LoVo (cell line): ENCODE results near the gene C20orf173.
A peak's percentile ranks its signal among the peaks of the same experiment; 100 is the strongest.
"Not testable (repeated sequence)": the region's sequence is repeated elsewhere in the genome, so short reads cannot be mapped to it uniquely, and the experiment has no call there.

Experiments
- DNase-seq: peaks from one replicate; pipeline ENCODE4 v3.0.0-alpha.2; 2016; ENCODE audit warnings: low spot score

Gene C20orf173

DNA sequence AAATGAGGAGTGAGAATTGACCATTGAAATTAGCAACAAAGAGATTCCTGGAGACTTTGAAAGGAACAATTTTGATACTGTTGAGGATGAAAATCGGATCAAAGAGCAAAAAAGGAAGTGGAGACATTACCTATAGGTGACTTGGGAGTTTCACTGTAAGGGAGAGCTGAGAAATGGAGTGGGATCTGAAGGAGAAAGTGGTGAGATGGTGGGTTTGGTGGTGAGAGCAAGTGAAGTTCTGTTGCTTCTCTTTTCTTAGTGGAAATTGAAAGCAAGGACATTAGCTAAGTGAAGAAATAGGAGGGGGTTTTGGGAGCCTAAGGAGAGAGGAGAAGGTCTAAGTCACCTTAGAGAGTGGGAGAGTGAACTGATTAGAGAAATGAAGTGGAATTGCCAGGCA, 16.7 kb upstream of the C20orf173 start:
- no peak for DNase-seq

DNA sequence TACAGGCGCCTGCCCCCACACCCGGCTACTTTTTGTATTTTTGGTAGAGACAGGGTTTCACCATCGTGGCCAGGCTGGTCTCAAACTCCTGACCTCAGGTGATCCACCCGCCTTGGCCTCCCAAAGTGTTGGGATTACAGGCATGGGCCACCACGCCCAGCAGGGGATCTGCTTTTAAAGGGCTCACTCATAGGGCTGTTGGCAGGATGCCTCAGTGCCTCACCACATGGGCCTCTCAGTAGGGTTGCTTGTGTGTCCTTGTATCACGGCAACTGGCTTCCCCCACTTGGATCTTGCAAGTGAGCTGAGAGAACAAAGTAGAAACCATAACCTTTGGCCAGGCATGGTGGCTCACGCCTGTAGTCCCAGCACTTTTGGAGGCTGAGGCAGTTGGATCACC, 15.5 kb upstream of the C20orf173 start:
- DNase-seq = peak; percentile 54

DNA sequence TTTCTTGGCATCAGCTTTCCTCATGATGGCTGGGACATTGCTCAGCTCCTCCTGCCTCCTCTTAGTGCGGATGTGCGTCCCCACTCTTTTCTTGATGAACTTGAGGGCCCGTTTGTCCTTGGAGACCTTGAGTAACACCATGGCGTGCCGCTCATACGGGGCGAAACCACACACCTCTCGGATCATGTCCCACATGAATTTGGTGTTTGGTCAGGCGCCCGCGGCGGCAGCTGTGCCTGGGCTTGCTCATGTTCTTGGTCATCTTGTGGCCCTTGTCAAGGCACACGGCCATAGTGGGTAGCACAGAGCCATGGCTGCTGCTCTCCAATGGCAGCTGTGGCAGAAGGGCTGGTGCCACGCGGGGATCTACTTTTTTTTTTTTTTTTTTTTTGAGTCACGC, 15.0 kb upstream of the C20orf173 start:
- no peak for DNase-seq

DNA sequence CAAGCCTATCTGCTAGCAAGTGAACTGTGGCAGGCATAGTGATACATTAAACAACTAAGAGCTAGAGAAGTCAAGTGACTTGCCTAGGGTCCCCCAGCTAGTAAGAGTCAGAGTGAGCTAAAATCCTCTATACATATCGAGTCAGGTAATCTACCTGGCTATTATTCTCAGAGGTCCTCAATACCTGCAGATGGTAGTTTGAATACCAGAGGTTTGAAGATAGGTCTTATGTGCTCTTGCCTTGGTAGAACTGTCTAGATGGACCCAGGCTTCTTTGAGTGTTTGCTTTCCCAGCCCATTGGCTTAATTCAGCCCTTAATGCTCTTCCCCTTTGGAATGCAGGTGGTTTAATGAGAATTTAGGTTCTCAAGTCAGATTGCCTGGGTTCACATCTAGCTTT, 13.5 kb upstream of the C20orf173 start:
- no peak for DNase-seq

DNA sequence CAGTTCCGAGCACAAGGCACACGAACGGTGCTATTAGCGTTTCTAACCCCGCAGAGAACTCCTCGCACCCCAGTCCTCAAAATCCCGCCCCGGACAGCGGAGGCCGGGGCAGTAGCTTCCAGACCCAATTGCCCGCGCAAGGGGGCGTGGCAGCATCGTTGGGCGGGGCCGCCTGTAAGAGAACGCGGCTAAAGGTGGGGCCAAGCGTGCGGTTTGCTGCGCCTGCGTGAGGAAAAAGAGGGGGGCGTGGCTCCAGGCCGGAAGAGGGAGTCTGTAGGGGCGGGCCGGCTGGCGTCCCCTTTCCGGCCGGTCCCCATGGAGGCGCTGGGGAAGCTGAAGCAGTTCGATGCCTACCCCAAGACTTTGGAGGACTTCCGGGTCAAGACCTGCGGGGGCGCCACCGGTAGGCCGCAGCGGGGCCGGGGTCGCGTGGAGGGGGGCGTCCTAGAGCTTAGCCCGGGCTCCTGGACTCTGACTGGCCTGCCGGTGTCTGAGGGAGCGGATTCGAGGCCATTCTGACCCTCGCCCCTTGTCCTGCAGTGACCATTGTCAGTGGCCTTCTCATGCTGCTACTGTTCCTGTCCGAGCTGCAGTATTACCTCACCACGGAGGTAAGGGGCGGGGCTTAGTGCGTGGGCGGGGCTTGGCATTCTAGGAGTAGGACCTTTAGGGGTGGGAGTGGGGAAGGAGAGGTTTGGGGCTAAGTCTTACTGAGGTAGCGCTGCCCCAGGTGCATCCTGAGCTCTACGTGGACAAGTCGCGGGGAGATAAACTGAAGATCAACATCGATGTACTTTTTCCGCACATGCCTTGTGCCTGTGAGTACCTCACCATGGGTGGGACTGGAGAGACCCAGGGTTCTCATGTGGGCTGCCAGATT, 12.6 kb upstream of the C20orf173 start, which contains the start of gene ERGIC3:
TSS of gene ERGIC3 (plus strand) at position 296 of the 880 bp plus-strand sequence. CDS start at position 316, 20 bp downstream.
- peak; percentile 99 for DNase-seq

DNA sequence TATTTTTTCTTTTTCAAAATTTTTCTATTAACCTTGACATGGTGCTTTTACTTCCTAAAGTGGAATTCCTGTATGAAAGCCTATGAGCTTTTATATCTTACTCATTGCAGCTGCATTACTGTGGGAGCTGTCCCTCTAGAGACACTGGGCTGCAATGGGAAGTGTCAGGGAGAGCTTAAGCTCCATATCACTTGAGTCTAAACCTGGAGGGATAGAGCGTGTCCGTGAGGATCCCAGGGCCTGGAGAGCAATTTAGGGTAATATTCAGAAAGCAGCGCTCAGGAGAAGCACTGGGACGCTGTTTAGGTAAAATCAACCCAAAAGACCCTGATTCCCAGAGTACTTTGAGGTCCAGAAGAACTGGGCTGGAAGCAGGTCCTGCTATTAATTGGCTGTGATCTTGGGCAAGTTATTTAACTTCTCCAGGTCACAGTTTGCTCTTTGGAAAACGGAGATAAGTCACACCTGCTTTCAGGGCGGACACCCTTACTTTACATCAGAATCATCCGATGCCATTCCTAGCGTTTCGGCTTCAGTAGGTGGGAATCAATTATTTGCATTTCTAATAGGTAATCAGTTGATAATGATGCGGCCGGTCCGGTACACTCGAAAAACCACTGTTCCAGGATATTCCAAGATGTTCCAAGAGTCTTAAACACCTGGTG, 11.8 kb upstream of the C20orf173 start:
- no peak for DNase-seq

DNA sequence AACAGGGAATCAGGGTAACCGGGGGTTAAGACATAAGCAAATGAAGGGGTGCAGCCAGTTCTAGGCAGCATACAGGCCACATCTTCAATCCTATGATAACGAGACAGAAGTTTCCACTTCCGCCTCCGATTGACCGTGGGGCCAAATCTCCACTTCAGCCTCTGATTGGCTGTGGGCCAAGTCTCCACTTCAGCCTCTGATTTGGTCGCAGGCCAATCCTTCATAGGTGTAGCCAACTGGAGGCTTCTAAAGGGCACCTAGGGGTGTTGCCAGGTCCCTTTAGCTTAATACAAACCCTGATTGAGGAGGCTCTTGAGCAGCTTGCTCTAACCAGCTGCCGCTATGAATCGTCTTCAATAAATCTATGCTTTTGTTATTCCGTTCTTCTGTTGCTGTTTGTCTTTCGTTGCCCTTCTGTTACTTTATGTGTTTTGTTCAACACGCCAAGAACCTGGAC, 10.3 kb upstream of the C20orf173 start:
- DNase-seq = no peak

DNA sequence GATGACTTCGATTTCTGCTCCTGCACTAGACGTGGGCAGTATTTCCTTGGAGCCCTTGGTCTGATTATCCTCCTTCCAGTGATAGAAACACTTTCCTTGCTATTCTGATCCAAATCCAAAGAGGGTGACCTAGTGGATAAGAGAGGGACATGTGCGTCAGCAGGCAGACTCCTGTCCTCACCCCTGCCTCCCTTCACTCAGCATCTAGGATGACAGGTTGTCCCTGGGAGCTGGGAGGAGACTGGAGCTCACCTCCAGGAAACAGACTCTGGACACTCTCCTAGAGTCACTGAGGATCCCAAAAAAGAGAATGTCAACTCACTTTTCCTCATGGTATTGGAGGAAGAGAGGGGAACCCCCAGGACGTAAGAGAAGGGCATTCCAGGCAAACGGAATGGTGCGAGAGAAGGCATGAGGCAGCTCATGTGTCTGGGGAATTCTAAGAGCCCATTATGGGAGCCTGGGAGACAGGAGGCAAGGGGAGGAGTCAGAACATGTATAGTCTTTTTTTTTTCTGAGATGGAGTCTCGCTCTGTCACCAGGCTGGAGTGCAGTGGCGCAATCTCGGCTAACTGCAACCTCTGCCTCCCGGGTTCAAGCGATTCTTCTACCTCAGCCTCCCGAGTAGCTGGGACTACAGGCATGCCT, 2.2 kb downstream of the C20orf173 start:
- DNase-seq = no peak

DNA sequence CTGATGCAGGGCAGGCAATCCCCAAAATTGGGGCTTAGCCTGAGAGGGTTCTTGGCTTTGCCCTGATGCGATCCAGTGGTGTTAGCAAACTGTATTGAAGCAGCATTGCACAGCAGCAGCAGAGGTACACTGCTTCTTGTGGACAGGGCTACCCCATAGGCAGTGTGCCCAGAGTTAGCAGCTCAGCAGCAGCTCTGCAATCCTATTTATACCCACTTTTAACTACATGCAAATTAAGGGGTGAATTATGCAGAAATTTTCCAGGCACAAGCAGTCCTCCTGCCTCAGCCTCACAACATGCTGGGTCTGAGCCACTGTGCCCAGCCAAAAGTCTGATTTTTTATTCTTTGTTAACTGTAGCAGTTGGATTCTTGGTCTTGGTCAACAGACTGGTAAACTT, 3.8 kb downstream of the C20orf173 start:
- DNase-seq = no peak

DNA sequence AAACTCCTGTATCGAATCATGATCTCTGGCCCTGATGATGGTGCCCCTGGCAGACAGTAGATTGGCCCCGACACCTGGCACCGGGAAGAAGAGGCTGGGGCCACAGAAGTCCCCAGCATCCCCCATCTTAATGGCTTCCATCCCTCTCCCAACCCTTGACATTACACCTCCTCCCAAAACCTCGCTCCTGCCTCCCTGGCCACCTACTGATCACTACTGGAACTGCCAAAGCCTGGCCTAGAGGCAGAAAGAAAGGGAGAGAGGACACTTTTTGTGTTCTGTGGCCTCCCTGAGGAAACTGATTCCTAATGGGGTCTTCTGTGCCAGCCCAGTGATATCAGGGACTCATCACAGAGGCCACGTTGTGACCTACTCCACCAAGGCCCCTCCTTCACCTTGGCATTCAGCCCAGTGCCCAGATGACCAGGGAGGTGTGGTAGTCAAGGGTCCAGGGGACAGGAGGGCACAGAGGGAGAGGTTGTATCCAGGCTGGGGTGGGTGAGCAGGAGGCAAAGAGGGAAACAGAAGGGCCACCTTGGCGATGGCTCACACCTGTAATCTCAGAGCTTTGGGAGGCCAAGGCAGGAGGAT, 6.1 kb downstream of the C20orf173 start:
- DNase-seq = no peak

DNA sequence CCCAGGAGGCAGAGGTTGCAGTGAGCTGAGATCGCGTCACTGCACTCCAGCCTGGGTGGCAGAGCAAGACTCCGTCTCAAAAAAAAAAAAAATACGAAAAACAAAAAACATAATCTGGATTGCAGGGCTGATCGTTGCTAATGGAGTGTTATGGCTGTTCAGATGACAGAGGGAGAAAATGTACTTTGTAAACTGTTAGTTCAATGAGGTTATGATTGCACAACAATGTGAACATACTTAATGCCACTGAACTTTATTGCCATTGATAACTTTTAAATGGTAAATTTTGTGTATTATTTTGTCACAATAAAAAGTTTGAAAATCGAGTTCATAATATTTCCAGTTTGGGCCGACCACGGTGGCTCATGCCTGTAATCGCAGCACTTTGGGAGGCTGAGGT, 10.5 kb downstream of the C20orf173 start:
- DNase-seq = no peak

DNA sequence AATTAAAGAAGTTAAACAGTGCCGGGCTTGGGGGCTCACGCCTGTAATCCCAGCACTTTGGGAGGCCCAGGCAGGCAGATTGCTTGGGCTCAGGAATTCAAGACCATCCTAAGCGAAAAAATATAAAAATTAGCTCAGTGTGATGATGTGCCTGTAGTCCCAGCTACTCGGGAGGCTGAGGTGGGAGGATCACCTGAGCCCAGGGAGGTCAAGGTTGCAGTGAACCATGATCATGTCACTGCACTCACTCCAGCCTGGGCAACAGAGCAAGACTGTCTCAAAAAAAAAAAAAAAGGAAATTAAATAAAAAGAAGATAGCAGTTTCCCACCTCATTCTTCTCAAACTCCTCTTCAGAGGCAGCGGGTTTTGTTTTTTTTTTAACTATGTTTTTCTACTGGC, 11.7 kb downstream of the C20orf173 start:
- not testable (repeated sequence) for DNase-seq

DNA sequence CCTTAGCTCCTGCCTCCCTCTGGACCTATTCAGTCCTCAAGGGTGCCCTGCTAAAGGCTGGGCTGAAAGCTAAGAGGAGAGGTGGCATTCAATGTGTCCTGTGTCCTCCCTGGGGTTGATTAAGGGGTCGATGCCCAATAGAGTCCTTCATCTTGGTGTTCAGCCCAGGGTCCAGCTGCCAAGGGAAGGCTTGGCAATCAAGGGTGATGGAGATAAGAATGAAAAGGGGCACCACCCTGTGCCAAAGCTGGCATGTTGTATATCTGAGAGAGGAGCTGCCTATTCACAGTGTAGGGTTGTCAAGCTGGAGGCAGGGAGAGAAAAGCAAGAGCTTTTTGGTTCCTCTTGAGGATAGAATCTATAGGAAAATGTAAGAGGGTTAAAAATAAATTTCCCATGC, 12.3 kb downstream of the C20orf173 start:
- no peak for DNase-seq

DNA sequence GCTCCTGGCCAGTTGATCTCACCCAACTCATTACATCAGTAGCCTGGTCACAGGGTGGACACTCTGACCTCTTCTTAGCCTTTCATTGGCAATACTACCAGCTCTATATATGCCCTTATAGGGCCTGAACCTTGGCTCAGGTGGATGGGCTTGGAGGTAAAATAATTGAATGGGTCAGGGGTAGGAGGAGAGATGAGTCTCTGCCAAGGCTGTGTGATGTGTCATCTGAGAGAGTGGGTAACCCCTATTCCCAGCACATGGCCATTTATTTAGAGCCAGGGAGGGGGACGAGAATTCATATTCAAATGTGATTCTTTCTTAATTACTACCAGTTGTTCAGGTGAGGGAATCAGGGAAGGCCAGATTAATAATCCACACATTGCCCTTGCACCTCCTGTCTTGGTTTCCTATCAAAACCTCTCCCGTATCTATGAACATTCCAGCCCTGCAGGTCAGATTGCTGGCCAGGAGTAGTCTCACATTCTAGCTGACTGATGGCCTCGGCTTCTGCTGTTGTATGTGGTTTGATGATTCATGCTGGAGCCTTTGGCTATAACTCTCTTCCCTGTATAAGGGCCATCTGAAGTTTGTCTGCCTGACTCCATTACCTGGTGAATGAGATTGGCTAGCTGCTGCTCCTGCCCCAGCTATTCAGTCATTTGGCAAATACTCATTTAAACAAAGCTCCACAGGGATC, 13.4 kb downstream of the C20orf173 start:
- peak; percentile 28 for DNase-seq

DNA sequence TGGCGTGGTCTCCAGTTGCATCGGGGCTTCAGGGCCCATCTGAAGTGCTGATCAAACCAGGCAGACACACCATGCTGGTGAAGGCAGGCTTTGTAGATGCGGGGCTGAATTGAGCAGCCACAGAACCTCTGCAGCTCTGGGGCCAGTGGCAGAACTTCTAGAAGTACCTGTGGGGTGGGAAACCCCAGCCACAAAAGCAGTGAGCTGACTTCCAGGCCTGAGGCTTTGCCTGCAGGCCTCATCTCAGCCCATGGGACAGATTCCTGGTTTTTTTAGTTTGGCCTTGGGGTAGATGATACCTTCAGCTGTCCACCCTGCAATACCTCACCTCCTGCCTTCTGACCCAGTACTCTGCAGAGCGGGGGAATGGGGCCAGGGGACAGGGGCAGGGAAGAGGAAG, 14.1 kb downstream of the C20orf173 start:
- DNase-seq = no peak

DNA sequence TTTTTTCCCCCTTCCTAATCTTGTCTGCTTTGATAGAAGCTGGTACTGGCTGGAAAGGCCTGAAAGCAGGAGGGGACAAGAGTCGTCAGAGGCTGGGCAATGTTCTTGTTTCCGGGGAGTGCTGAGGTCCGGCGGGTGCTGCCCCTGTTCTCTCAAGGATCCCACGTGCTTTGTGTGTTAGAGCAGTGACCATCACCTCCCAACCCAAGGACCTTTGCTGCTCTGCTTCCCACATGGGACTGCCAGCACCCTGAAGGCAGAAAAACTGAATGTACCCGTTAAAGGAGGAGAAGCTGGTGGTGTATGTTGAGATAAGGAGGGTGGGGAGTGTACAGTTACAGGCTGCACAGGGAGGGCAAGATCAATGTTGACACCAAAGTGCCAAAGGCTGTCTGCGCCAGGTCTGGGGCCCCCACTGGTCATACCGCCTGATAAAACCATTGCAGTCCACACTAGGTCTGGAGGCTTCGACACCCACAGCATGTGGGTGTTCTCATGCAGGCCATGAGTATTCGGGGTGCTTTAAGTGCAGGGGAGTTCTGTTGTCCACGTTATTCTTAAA, 15.0 kb downstream of the C20orf173 start:
- no peak for DNase-seq

DNA sequence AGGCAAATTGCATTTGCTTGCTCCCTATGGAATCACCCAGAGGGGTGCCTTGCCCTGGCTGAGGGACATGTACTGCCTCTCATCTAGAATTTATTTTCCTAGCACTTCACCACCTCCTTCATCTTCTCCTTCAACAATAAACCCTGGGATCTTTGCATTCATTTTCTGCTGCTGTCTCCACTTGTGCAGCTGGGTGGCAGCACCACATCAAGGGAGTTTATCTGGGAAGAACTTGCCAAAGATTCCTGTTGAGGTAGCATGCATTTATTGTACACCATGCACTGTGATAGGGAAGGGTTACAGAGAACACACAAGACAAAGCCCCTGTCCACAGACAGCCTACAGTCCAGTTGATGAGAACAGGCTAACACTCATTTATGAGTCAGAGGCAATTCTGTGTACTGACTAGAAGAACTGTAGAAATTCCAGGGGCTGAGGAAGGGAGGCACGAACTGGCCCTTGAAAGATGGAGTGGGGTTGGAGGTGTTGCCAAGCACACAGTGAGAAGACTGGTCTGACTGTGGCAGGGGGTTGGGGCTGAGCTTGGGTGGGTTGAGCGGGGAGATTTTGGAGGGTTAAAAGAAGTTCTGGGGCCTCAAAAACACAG, 17.5 kb downstream of the C20orf173 start:
- DNase-seq = peak; percentile 4

DNA sequence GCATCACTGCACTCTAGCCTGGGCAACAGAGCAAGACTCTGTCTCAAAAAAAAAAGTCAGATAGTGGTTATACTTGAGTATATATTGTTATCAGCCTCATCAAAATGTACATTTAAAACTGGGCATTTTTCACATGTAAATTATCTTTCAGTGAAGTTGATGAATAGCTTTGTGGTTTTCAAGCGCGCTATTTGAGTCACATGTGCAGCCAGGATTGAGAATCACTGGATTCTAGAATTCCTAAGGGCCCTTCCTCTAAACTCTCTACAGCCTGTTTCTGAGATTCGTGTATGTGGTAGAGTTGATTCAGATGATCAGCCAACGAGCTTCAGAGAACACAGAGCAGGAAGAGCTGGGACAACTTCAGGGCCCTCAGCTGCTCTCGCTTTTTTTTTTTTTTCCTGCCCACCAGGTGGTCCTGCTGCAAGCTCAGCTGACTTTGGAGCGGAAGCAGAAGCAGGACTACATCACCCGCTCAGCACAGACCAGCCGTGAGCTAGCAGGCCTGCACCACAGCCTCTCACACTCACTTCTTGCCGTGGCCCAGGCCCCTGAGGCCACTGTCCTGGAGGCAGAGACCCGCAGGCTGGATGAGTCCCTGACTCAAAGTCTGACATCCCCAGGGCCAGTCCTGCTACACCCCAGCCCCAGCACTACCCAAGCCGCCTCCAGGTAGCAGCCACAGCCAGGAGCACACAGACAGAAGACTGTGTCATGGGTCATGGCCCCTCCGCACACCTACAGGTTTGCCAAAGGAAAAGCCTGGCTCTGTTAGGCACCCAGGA, 18.3 kb downstream of the C20orf173 start:
- no peak for DNase-seq

DNA sequence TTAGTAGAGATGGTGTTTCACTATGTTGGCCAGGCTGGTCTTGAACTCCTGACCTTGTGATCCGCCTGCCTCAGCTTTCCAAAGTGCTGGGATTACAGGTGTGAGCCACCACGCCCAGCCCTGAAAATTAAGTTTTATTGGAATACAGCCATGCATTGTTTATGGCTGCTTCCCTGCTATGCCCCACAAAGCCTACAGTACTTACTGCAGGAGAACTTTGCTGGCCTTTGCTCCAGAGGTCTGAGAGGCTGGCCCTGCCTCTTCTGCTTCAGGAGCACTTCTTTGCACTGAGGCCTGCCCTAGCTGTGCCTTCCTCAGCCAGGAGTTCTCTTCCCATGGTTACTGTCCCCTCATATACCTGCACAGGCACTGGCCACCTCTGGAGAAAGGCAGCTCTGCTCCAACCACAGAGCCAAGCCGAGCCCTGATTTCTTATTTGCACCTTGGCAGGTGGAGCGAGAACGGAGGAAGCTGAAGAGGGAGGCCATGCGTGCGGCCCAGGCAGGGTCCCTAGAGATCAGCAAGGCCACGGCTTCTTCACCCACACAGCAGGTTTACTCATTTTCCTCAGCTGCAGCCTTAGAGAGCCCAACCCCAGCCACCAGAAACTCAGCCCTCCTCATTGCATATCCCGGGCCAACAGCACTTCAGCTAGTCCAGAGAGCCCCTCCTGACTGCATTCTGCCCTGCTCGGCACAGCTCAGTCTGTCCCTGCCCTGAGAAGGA, 20.8 kb downstream of the C20orf173 start:
- no peak for DNase-seq
